HuH-7.5 (cell line): Measurements from ENCODE around the gene ST6GAL2.

Experiments used
- DNase-seq: peaks from one replicate; pipeline ENCODE4 v3.0.0; 2011; ENCODE audit warnings: low spot score

The ST6GAL2 gene

GRCh38 chr2:106828119-106828518 is 57.8 kb downstream of the ST6GAL2 start:
- no peak for DNase-seq

DNA sequence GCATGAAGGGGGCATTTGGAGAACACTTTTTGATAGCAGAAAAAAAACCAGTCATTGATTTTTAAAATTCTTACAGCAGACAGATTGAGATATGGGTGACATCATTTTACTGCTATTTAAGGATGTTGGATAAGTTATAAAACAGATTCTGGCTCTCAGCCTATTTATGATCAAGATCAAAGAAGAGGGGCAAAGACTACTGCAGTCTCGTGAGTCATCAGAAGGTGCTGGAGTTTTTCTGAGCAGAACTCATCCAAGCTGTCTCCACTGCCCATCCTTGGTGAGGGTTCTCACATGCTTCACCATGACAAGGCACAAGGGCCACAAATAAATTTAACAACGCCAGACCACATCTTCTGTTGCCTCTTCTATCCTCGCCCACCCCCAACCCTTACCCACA is 58.8 kb downstream of the ST6GAL2 start:
- DNase-seq, result no peak

GRCh38 chr2:106825161-106825560 is 60.8 kb downstream of the ST6GAL2 start:
- DNase-seq, result no peak

GRCh38 chr2:106816974-106817373 is 69.0 kb downstream of the ST6GAL2 start:
- no peak for DNase-seq

GRCh38 chr2:106812841-106813240 is 73.1 kb downstream of the ST6GAL2 start:
- DNase-seq, result no peak

- DNase-seq, result no peak
Observed at GRCh38 chr2:106812383-106812782, 73.6 kb downstream of the ST6GAL2 start.

- DNase-seq, result no peak
Observed at GRCh38 chr2:106805716-106806115, 80.3 kb downstream of the ST6GAL2 start.

DNA sequence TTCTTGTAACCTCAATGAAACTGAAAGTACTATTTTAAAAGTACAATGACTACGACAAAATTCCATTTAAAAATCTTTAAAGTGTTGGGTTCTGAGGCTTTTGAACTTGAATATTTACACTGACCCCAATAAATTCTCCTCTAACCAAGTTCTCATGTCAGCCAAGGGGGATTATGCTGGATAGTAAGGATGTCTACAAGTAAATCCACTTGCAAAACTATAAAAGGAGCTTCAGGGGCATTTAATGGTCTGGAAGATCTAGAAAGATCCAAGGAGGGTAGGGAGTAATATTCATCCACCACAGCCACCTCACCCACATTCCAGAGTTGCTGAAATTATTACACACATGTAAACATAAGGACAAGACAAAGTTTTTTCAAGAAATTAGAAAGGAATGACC is 81.8 kb downstream of the ST6GAL2 start:
- no peak for DNase-seq

DNA sequence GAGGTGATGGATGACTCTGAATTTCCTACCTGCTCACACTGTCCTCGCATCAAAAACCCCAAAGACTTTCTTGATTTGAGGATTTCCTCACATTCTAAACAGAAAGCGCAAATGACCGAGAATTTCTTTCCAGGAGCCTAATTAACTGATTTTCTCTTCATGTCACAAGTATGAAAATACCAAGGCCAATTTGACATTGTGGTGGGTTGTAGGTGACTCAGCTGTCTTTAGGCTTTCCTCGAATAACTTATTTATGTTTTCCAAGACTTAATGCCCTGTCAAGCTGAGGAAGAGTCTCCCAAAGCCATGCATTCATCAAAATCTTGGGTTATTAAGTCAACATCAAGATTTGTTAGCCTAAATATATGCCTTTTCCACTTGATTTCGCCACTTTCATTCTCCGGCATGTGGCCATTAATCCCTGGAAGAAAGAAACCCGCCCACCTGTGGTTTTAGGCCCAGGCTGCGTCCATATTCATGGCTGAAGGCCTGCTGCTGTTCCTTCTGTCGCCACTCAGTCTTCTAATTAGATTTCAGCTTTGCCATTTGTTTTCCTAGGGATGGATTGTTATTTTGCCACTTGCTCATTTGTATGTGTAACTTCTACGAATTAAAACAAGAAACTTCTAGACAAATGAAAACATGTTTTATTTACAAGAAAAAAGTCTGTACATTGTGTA is 84.9 kb downstream of the ST6GAL2 start:
- no peak for DNase-seq

DNA sequence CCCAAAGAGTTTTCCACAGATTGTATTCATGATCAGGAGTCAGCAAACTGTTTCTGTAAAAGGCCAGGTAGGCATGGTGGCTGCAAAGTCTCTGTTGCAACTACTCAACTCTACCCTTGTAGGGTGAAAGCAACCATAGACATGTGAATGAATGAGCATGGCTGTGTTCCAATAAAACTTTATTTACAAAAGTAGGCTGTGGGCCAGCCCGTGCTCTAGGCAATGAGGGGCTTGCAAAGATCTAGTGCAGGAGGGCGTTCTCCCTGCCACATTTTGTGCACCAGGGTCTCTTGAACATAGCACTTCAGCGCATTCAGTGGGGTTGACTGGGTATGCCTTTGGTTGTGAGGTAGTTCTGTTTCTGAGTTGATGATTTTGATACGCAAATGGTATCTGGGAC is 85.8 kb downstream of the ST6GAL2 start:
- DNase-seq, result no peak

DNA sequence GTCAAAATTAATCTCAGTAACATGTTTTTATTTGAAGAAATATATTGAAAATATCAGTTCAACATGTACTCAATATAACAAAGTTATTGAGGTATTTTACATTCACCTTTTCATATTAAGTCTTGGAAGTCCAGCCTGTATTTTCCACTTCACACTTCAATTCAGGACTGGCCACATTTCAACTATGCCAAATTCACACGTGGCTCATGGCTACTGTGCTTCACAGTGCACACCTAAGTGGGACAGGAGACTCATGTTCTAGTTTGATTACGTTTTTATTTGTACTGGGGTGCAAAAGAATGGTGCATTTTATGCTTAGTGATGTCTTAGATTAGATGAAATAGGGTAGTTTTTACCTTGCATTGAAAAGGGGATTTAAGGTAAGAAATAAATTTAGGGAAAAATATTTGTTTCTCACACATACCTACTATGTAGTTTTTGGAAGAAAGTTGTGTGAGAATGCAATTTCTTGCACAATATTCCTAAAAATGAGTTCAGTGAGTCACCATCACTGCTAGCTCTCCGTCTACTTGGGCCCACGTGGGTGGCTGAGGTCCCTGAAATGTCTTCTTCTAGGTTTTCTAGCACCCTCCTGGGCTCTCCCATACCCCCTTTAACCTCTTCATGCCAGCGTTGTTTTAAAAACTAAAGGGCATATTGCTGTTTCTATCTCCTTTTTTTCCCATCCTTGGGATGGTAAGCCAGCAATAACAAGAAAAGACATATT is 87.0 kb downstream of the ST6GAL2 start:
- DNase-seq, result no peak

DNA sequence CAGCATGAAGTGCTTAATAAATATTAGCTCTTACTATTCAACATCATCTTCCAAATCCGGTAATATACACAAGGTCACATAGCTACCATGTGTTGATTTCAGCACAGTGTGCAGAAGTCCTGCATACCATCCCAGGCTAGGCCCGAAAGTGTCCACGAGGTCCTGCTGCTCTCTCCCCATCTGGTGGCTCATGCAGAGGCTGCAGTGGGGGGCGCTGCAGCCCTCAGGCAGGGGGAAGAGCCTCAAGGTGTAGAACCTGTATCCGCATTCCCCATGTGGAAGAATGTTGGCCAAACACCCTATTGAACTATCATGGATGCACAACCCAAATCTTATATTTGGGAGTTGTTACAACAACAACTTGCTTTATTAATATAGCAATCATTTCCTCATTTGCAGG is 88.5 kb downstream of the ST6GAL2 start:
- no peak for DNase-seq

DNA sequence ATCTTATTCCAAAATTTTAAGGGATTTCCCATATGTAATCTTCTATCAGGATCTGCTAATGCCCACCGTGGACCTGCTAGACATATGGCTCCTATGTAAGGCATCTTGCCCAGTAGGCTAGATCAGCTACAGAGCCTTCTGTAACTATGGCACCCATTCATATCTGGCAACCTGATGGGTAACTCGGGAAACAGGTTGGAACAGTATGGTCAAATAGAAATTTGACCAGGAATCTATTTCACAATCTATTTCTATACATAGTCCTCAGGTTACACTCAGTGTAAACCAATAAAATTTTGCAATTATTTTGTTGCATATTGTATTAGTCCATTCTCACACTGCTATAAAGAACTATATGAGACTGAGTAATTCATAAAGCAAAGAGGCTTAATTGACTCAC is 93.3 kb downstream of the ST6GAL2 start:
- no peak for DNase-seq

DNA sequence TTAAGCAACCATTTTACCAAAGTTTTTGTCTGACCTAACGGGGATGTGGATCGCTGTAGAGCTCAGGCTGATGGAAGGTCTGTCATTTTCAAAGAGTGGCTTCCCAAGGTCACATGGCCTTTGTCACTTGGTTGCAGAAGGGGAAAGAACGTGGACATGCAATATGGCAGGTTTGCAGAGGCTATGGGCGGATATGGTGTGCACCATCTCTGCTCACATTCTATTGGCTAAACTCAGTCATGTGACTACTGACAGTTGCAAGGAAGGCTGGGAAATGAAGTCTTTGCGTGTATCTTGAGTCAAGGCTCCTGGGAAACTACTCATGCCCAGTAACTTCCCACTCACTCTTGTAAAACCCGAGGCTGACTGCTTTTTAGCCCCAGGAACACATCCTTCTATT is 96.8 kb downstream of the ST6GAL2 start:
- DNase-seq, result no peak

GRCh38 chr2:106782681-106783080 is 103.3 kb downstream of the ST6GAL2 start:
- DNase-seq, result no peak

GRCh38 chr2:106781196-106781595 is 104.8 kb downstream of the ST6GAL2 start:
- no peak for DNase-seq

- DNase-seq, result no peak
Observed at GRCh38 chr2:106771811-106772210, 114.2 kb downstream of the ST6GAL2 start.

GRCh38 chr2:106770986-106771385 is 115.0 kb downstream of the ST6GAL2 start:
- no peak for DNase-seq

- DNase-seq, result no peak
Observed at GRCh38 chr2:106764614-106765013, 121.4 kb downstream of the ST6GAL2 start.

DNA sequence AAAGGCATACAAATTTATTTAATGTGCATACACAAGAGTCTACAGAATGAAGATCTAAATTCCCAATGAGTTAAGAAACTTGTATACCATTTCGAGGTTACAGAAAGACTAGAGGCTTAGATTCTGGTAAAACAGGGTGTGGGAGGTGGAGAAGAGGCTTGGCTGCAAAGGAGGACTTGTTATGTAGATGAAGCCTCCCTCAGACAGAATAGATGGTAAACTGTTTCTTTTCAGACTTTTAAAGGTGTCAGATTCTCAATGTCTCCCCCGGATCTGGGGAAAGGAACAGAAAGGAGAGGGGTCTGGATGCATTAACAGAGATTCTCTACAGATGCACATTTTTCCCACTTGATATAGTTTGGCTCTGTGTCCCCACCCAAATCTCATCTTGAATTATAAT is 126.0 kb downstream of the ST6GAL2 start:
- no peak for DNase-seq

GRCh38 chr2:106758901-106759497 is 127.0 kb downstream of the ST6GAL2 start:
- no peak for DNase-seq
